HepG2 (cell line): ENCODE measurements around the gene TXN2. TPM values are rescaled to one million over a fixed set of nuclear protein-coding genes. Genes with fewer than 3 reads are reported as not detected.

Experiments used
- ATF7-NPFF ChIP-seq: sonication (generic); formaldehyde crosslinking; IDR thresholded peaks from 2 replicates; pipeline ENCODE4 v1.8.1; 2023; ENCODE audit warnings: mild to moderate bottlenecking, low read depth, missing genetic modification reagents, moderate library complexity
- ESRRA ChIP-seq: sonication (generic); formaldehyde crosslinking; IDR thresholded peaks from 2 replicates; pipeline ENCODE4 v1.5.1; 2020; ENCODE audit warnings: mild to moderate bottlenecking, low read depth, missing genetic modification reagents
- HES4 ChIP-seq: sonication (generic); formaldehyde crosslinking; IDR thresholded peaks from 2 replicates; pipeline ENCODE4 v1.9.0; 2021; ENCODE audit warnings: mild to moderate bottlenecking, missing genetic modification reagents, borderline replicate concordance
- KLF11 ChIP-seq: IDR thresholded peaks from 2 replicates; pipeline ENCODE4 v1.6.1; 2016; ENCODE audit warnings: missing compliant biosample characterization
- MED13 ChIP-seq: sonication (generic); formaldehyde crosslinking; IDR thresholded peaks from 2 replicates; pipeline ENCODE4 v1.5.0; 2020; ENCODE audit warnings: missing genetic modification reagents
- NFYC ChIP-seq: IDR thresholded peaks from 2 replicates; pipeline ENCODE4 v1.6.1; 2016; ENCODE audit warnings: missing genetic modification reagents, missing compliant biosample characterization
- NRL ChIP-seq: sonication (generic); formaldehyde crosslinking; IDR thresholded peaks from 2 replicates; pipeline ENCODE4 v1.5.0; 2020; ENCODE audit warnings: missing genetic modification reagents, mild to moderate bottlenecking, moderate library complexity, borderline replicate concordance
- RELA ChIP-seq: sonication (generic); formaldehyde crosslinking; IDR thresholded peaks from 2 replicates; pipeline ENCODE4 v1.4.0; 2020; ENCODE audit warnings: missing genetic modification reagents
- SAFB2 ChIP-seq: sonication (generic); formaldehyde crosslinking; IDR thresholded peaks from 2 replicates; pipeline ENCODE4 v1.5.1; 2020; ENCODE audit warnings: missing genetic modification reagents, low read depth, mild to moderate bottlenecking, borderline replicate concordance
- SCMH1 ChIP-seq: sonication (generic); formaldehyde crosslinking; IDR thresholded peaks from 2 replicates; pipeline ENCODE4 v1.9.0; 2021; ENCODE audit warnings: missing genetic modification reagents, mild to moderate bottlenecking, borderline replicate concordance
- SNAPC5 ChIP-seq: sonication (generic); formaldehyde crosslinking; IDR thresholded peaks from 2 replicates; pipeline ENCODE4 v1.8.1; 2023; ENCODE audit warnings: mild to moderate bottlenecking, missing genetic modification reagents, borderline replicate concordance
- SRSF4 ChIP-seq: fragments of 200-400 bp; formaldehyde crosslinking; IDR thresholded peaks from one replicate; pipeline ENCODE4 v1.6.1; 2018; ENCODE audit warnings: mild to moderate bottlenecking, low read depth, low read length, moderate library complexity; ENCODE audit not compliant: poor library complexity, severe bottlenecking
- SRY ChIP-seq: sonication (generic); formaldehyde crosslinking; IDR thresholded peaks from 2 replicates; pipeline ENCODE4 v1.8.0; 2022; ENCODE audit warnings: mild to moderate bottlenecking, missing genetic modification reagents
- XRCC5 ChIP-seq: fragments of 200-400 bp; formaldehyde crosslinking; optimal IDR thresholded peaks from 2 replicates; pipeline ENCODE3; 2017; ENCODE audit warnings: mild to moderate bottlenecking, low read length
- ZBTB33 ChIP-seq: sonication (generic); formaldehyde crosslinking; IDR thresholded peaks from 2 replicates; pipeline ENCODE4 v1.4.0; 2020; ENCODE audit warnings: missing genetic modification reagents
- ZBTB7B ChIP-seq: sonication (generic); formaldehyde crosslinking; IDR thresholded peaks from 2 replicates; pipeline ENCODE4 v1.4.0; 2020; ENCODE audit warnings: missing genetic modification reagents
- ZC3H13 ChIP-seq: sonication (generic); formaldehyde crosslinking; IDR thresholded peaks from 2 replicates; pipeline ENCODE4 v1.8.1; 2023; ENCODE audit warnings: mild to moderate bottlenecking, missing genetic modification reagents, moderate library complexity
- ZMYM4 ChIP-seq: sonication (generic); formaldehyde crosslinking; IDR thresholded peaks from 2 replicates; pipeline ENCODE4 v1.8.1; 2023; ENCODE audit warnings: mild to moderate bottlenecking, missing genetic modification reagents
- ZNF282 ChIP-seq: fragments of 450-650 bp; IDR thresholded peaks from 2 replicates; pipeline ENCODE4 v1.6.1; 2018; ENCODE audit not compliant: partially characterized antibody
- ZNF296 ChIP-seq: sonication (generic); formaldehyde crosslinking; conservative IDR thresholded peaks from 2 replicates; pipeline ENCODE4 v1.5.0; 2020; ENCODE audit warnings: mild to moderate bottlenecking, missing genetic modification reagents
- ZNF557 ChIP-seq: sonication (generic); formaldehyde crosslinking; IDR thresholded peaks from 2 replicates; pipeline ENCODE4 v1.4.0; 2020; ENCODE audit warnings: missing genetic modification reagents
- ZNF570 ChIP-seq: sonication (generic); formaldehyde crosslinking; IDR thresholded peaks from 2 replicates; pipeline ENCODE4 v1.4.0; 2020; ENCODE audit warnings: mild to moderate bottlenecking, missing genetic modification reagents, borderline replicate concordance
- ZNF7 ChIP-seq: IDR thresholded peaks from 2 replicates; pipeline ENCODE4 v1.6.1; 2016; ENCODE audit warnings: missing biosample characterization, missing genetic modification reagents
- ZNF790 ChIP-seq: sonication (generic); formaldehyde crosslinking; IDR thresholded peaks from 2 replicates; pipeline ENCODE4 v1.8.0; 2022; ENCODE audit warnings: missing genetic modification reagents, mild to moderate bottlenecking, borderline replicate concordance
- polyA plus RNA-seq, 8 experiments: library from polyadenylated mRNA; depleted of rRNA in 3 of 8; stranded (reverse) in 7 of 8; unstranded in 1 of 8; fragments of >200 nt; fragmentation: Illumina TruSeq in 4 of 8; extraction: Trizol in 4 of 8; gene quantifications; 2 replicates each; pipeline versions ENCODE4 v1.2.1 to v1.2.3, GENCODE V29; 2011 to 2016; ENCODE audit warnings: low read depth in 4 of 8, missing spikeins in 1 of 8, mixed read lengths in 1 of 8; ENCODE audit not compliant: insufficient read depth in 1 of 8
- total RNA-seq, 5 experiments: library from RNA; depleted of rRNA; stranded (reverse); fragments of >200 nt; fragmentation: Illumina TruSeq; extraction: Trizol; gene quantifications; 2 replicates each; pipeline ENCODE4 v1.2.3, GENCODE V29; 2016; ENCODE audit warnings: low read depth in 1 of 5
- TF ChIP-seq, protein P1 (sequence below): IDR thresholded peaks from 2 replicates; pipeline ENCODE4 v1.6.1; 2016; ENCODE audit warnings: low read depth

Gene TXN2
- total and polyA plus RNA-seq, 2 of the 13 experiments (the other 11 are each of a cell fraction or from before 2014, with no cell fraction given), result 41.4 to 109 TPM

GRCh38 chr22:36528795-36529751 lies 47.6 kb upstream of the TXN2 start, which contains the start of gene EIF3D (continued):
- TF ChIP-seq ZNF790 (CRISPR knock-in tag) (0 out of 2 replicates have a peak, but pooled peaks have one; percentile 66), XRCC5 (peak; percentile 48), ZNF557 (peak; percentile 36; the same call in 1 of the 2 replicates), KLF11 (CRISPR knock-in tag) (no peak), SAFB2 (CRISPR knock-in tag) (no peak), MED13 (no peak), ZNF296 (CRISPR knock-in tag) (no peak), ZBTB33 (CRISPR knock-in tag) (no peak), ZC3H13 (CRISPR knock-in tag) (0 out of 2 replicates have a peak, but pooled peaks have one; percentile 70), ZMYM4 (peak; percentile 66), NRL (peak; percentile 42; the same call in 1 of the 2 replicates), RELA (CRISPR knock-in tag) (no peak), SNAPC5 (CRISPR knock-in tag) (no peak), ZNF7 (CRISPR knock-in tag) (no peak), ZBTB7B (0 out of 2 replicates have a peak, but pooled peaks have one; percentile 10), ESRRA (peak; percentile 48; the same call in 1 of the 2 replicates), HES4 (no peak; the same call in 1 of the 2 replicates), ATF7-NPFF (peak; percentile 72), SCMH1 (CRISPR knock-in tag) (no peak), ZNF282 (no peak), SRSF4 (no peak), SRY (peak; percentile 43), NFYC (CRISPR knock-in tag) (peak; percentile 86), ZNF570 (CRISPR knock-in tag) (no peak)
- TF ChIP-seq, protein P1, sequence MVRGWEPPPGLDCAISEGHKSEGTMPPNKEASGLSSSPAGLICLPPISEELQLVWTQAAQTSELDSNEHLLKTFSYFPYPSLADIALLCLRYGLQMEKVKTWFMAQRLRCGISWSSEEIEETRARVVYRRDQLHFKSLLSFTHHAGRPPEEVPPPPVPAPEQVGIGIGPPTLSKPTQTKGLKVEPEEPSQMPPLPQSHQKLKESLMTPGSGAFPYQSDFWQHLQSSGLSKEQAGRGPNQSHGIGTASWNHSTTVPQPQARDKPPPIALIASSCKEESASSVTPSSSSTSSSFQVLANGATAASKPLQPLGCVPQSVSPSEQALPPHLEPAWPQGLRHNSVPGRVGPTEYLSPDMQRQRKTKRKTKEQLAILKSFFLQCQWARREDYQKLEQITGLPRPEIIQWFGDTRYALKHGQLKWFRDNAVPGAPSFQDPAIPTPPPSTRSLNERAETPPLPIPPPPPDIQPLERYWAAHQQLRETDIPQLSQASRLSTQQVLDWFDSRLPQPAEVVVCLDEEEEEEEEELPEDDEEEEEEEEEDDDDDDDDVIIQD (CRISPR knock-in tag), result peak; percentile 18; the same call in 1 of the 2 replicates
